ENCODE measurements around the gene IGF2BP3. TPM values are rescaled to one million over a fixed set of nuclear protein-coding genes. Genes with fewer than 3 reads are reported as not detected.

IGF2BP3 gene
- total RNA-seq, 2 experiments from 2014 or later: 0.37 to 0.94 TPM

Other genes starting within 250 kb of the IGF2BP3 start
- 10 to 100 TPM; 19.5 to 25.3 TPM for gene GPNMB, start 223.7 kb downstream of the IGF2BP3 start, total RNA-seq
- gene MALSU1, start 171.2 kb downstream of the IGF2BP3 start, total RNA-seq: 10 to 100 TPM; 46.3 to 52.8 TPM
- 100 to 1,000 TPM; 119 to 130 TPM for gene TRA2A, start 61.5 kb upstream of the IGF2BP3 start, total RNA-seq
- gene CCDC126, start 126.9 kb upstream of the IGF2BP3 start, total RNA-seq: 10 to 100 TPM in 1 of 2 experiments, 1 to 10 TPM in 1; 10.0 to 11.8 TPM
- gene FAM221A, start 209.7 kb upstream of the IGF2BP3 start, total RNA-seq: 1 to 10 TPM; 5.8 to 6.2 TPM
- gene STK31, start 239.7 kb upstream of the IGF2BP3 start, total RNA-seq: under 1 TPM; 0.48 to 0.80 TPM

All from activated naive CD8-positive, alpha-beta T cell treated with anti-CD3 and anti-CD28 coated beads, Interleukin-2, amount 10 ng/mL, durations not matched to agents 7 days and 5 days (primary cell).